Cardiac septum (tissue), 1 donor: ENCODE measurements around the gene RBM46. TPM values are rescaled to one million over a fixed set of nuclear protein-coding genes. Genes with fewer than 3 reads are reported as not detected.
"Not testable (repeated sequence)": the region's sequence is repeated elsewhere in the genome, so short reads cannot be mapped to it uniquely, and the experiment has no call there.

ENCODE experiments used
- DNase-seq: peaks from one replicate; pipeline ENCODE4 v3.0.0-alpha.2; 2020; ENCODE audit warnings: low spot score
- intact Hi-C: fragments of 100-400 bp; cut with DNase I; formaldehyde crosslinking; loops from one replicate; pipeline ENCODE4 v1.14.0; 2022
- total RNA-seq: library from RNA; stranded (reverse); fragmentation: NEBNext Ultra II Directional; extraction: Animal tissue kit (Norgen Biotek cat#: 25700); gene quantifications from one replicate; pipeline ENCODE4 v1.2.1, GENCODE V29; 2021
- donor health status: DM: no; HTN: no; CAD: no.

RBM46 gene
- total RNA-seq, 1 donor from 2014 or later: 0.13 TPM

GRCh38 chr4:154822775-154823174 is 41.7 kb downstream of the RBM46 start:
- intact Hi-C loops: no loop called here
- DNase-seq: no peak

- DNase-seq: no peak
- intact Hi-C loops: no loop called here
These were observed 55.0 kb downstream of the RBM46 start for GRCh38 chr4:154836030-154836429.

- intact Hi-C loops: no loop called here
These were observed 55.4 kb downstream of the RBM46 start for GRCh38 chr4:154836513-154836912.

GRCh38 chr4:154838155-154838554 is 57.1 kb downstream of the RBM46 start:
- intact Hi-C loops: no loop called here
- DNase-seq: no peak

More at GRCh38 chr4:154836513-154836912, 55.4 kb downstream of the RBM46 start:
- DNase-seq: no peak

GRCh38 chr4:154838694-154839093 is 57.6 kb downstream of the RBM46 start:
- no peak for DNase-seq
- intact Hi-C loops: no loop called here

DNA sequence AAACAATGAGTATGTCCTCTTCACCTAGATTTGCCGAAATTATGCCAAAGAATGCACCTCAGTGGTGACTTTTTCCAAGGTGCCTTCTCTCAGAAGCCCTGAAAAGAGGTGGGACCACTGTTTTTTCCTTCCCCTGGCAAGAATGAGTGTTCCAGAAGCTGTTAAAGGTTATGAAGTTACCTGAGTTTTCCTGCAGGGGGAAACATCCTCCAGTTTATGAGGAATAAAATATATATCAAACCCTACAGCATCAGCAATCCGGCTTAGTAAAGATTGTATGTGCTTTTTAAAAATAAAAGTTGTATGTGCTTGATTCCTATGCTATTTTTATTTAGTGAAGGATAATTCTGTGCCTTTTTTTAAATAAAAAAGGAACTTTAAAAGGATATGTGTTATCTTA is 73.3 kb downstream of the RBM46 start:
- intact Hi-C loops: no loop called here

GRCh38 chr4:154858166-154858565 is 77.1 kb downstream of the RBM46 start:
- intact Hi-C loops: no loop called here
- DNase-seq: no peak

More for the DNA sequence above, 73.3 kb downstream of the RBM46 start:
- no peak for DNase-seq

DNA sequence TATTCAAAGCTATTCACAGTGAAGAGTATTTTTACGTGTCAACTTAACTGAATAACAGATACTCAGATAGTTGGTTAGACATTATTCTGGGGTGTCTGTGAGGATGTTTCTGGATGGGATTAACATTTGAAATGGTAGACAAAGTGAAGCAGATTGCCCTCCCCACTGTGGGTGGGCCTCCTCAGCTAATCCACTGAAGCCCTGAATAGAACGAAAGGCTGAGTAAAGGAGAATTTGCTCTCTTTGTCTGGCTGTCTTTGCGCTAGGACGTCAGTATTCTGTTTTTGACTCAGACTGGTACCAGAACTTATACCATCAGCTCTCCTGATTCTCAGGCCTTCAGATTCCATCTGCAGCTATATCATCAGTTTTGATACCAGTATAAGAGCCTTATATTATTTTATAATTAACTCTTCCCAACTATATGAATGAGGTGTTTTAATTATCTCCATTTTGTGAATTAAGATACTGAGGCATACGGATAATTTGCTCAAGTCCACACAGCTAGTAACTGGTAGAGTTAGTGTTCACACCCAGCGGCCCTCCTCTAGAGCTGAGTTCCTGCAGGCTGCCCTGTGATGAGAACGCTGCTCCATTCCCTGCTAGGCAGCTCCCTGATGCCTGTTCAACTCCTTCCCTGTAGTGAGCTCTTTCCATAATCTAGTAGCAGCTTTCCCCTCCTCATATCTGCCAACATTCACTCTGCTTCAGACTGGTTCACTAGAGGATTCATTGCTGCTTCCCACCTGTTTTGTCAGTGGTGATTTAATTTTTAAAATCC is 87.5 kb downstream of the RBM46 start:
- intact Hi-C loops: no loop called here
- no peak for DNase-seq

DNA sequence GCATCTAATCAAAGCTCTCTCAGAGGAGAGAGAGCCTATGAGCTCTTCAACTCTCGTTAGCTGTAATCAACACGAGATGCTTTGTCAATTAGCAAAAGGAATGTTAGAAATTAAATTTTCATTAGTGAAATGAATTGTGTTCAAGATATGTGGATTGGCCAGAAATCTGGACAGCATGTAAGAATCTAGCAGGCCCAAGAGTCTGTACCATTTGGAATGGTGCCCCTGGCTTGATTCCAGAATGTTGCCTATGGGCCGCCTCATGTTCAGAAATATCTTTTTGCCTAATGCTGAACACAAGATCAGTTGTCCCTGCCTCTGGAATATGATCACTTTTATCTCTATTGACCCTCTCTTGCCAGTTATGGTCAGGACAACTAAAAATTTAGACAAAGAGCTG is 88.2 kb downstream of the RBM46 start:
- intact Hi-C loops: no loop called here
- no peak for DNase-seq

- DNase-seq: no peak
- intact Hi-C loops: no loop called here
These were observed 91.1 kb downstream of the RBM46 start for GRCh38 chr4:154872198-154872597.

- intact Hi-C loops, DNase-seq: not testable (repeated sequence)
These were observed 93.0 kb downstream of the RBM46 start for GRCh38 chr4:154874049-154874448.

GRCh38 chr4:154877110-154877760 is 96.2 kb downstream of the RBM46 start:
- intact Hi-C loops: no loop called here
- DNase-seq: no peak

Other genes with a start within 250 kb of the RBM46 start
- 31.8 TPM for gene PLRG1, start 230.9 kb upstream of the RBM46 start, total RNA-seq
- not detected for gene FGB, start 218.3 kb upstream of the RBM46 start, total RNA-seq
- gene FGA, start 190.5 kb upstream of the RBM46 start, total RNA-seq: not detected
- gene FGG, start 168.6 kb upstream of the RBM46 start, total RNA-seq: not detected
- gene LRAT, start 37.3 kb upstream of the RBM46 start, total RNA-seq: 0.16 TPM